Measurements from ENCODE around the gene TCL1B. TPM values are rescaled to one million over a fixed set of nuclear protein-coding genes. Genes with fewer than 3 reads are reported as not detected.

TCL1B gene, protein sequence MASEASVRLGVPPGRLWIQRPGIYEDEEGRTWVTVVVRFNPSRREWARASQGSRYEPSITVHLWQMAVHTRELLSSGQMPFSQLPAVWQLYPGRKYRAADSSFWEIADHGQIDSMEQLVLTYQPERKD
- total RNA-seq = not detected in 2 replicates

DNA sequence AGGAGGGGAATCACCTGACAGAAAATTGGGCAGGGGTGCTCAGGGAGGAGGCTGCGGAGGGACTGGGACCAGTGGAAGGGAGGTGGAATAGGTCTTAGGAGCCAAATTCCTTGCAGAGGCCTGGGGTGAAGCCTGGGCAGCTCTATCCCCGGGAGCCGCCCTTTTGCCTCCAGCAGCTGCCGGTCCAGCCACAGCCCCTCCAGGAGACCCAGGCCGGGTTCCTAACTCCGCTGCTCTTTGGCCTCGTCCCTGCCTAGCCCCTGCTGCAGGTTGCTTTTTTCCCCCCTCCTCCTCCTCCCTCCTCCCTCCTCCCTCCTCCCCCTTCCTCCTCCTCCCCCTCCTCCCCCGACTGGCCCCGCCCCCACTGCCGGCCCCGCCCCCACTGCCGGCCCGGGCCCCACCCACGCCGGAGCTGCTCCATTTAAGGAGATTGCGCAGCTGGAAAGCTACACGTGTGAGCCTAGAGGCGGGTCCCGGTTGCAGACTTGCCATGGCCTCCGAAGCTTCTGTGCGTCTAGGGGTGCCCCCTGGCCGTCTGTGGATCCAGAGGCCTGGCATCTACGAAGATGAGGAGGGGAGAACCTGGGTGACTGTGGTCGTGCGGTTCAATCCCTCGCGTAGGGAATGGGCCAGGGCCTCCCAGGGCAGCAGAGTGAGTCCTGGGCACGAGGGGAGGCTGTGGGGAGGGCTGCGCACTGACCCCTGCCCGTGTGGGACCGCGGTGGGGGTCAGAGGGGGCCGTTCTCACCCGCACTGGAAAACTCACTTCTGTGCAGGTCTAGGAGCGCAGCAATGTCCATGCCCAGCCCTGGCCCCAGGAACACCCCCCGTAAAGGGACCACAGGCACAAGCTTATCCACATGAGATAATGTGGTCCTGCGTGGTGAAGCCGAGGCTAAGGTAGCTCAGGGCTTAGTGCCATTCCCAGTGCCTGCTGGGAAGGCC is at the start of gene TCL1B:
TCL1B (plus strand) TSS at position 449 of the 945 bp plus-strand sequence; CDS start at position 491, 42 bp downstream.

DNA sequence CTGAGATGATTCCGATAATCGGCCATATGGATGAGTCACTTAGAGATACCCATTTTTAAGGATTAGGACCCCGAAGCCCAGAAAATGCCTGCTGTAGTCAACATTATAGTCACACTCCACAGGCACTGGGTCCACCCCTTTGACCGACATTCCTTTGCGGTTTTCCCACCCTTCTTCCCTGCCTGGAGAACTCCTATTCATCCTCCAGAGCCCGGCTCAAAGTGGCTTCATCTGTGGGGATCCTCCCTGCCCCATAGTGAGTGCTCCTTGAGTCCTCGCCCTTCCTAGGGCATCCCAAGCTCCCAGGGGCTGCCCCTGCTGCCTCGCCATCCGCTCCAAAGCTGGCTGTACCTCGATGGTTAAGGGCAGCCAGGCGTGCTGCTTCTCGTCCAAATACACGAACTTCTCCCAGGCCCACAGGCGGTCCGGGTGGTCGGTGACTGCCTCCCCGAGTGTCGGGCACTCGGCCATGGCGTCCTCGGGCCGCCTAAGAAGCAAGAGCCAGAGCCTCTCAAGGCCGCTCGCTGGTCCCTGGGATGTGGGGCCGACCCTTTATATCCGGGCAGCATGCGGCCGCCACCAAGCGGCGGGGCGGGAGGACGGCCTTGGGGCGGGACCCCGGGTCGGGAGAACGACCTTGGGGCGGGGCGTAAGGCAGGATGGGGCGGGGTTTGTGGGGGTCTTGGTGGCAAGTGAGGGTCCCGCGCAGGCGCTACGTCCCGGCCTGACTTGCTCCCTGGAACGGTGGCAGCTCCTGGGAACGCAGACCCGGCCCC is 27.6 kb downstream of the TCL1B start, which contains the start of gene TCL1A:
TCL1A (minus strand) TSS at position 530 of the 776 bp plus-strand sequence; CDS start at position 471, 59 bp downstream.

Other genes starting within 250 kb of the TCL1B start
- gene SYNE3, start 169.8 kb upstream of the TCL1B start, total RNA-seq = 19.2 and 27.6 TPM in 2 replicates
- gene GLRX5, start 151.4 kb upstream of the TCL1B start, total RNA-seq = 32.2 and 33.4 TPM in 2 replicates
- gene TCL1A, start 27.7 kb downstream of the TCL1B start, total RNA-seq = not detected in 2 replicates
- not detected in 2 replicates for gene TUNAR, start 190.4 kb downstream of the TCL1B start, total RNA-seq